Astrocyte of the cerebellum (primary cell): ENCODE data around the gene THUMPD3.

ENCODE experiments used
- DNase-seq: peaks from one replicate; pipeline ENCODE4 v3.0.0-alpha.2; 2011; ENCODE audit warnings: low read depth
- H3K4me3 ChIP-seq: 2 replicates; pipeline ENCODE4 v1.5.1; 2011; ENCODE audit warnings: mild to moderate bottlenecking, low read depth, low read length, moderate library complexity
- in situ Hi-C: cut with HindIII; loops from 2 replicates; pipeline ENCODE4 v1.10.0; 2017; ENCODE audit warnings: low sequenced_read_pairs
- TF ChIP-seq, protein P1 (sequence below): IDR thresholded peaks from 2 replicates; pipeline ENCODE4 v1.5.1; 2012; ENCODE audit warnings: low read length, low read depth, moderate library complexity, mild to moderate bottlenecking; ENCODE audit errors: missing control alignments

THUMPD3 gene

DNA sequence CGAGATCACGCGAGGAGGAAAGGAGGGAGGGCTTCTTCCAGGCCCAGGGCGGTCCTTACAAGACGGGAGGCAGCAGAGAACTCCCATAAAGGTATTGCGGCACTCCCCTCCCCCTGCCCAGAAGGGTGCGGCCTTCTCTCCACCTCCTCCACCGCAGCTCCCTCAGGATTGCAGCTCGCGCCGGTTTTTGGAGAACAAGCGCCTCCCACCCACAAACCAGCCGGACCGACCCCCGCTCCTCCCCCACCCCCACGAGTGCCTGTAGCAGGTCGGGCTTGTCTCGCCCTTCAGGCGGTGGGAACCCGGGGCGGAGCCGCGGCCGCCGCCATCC is 33.4 kb downstream of the THUMPD3 start:
- TF ChIP-seq, protein P1, sequence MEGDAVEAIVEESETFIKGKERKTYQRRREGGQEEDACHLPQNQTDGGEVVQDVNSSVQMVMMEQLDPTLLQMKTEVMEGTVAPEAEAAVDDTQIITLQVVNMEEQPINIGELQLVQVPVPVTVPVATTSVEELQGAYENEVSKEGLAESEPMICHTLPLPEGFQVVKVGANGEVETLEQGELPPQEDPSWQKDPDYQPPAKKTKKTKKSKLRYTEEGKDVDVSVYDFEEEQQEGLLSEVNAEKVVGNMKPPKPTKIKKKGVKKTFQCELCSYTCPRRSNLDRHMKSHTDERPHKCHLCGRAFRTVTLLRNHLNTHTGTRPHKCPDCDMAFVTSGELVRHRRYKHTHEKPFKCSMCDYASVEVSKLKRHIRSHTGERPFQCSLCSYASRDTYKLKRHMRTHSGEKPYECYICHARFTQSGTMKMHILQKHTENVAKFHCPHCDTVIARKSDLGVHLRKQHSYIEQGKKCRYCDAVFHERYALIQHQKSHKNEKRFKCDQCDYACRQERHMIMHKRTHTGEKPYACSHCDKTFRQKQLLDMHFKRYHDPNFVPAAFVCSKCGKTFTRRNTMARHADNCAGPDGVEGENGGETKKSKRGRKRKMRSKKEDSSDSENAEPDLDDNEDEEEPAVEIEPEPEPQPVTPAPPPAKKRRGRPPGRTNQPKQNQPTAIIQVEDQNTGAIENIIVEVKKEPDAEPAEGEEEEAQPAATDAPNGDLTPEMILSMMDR = no peak
- in situ Hi-C loops = no loop called here
- peak; percentile 91 for DNase-seq
- peak overlapping the region; percentile 79 for H3K4me3 ChIP-seq

DNA sequence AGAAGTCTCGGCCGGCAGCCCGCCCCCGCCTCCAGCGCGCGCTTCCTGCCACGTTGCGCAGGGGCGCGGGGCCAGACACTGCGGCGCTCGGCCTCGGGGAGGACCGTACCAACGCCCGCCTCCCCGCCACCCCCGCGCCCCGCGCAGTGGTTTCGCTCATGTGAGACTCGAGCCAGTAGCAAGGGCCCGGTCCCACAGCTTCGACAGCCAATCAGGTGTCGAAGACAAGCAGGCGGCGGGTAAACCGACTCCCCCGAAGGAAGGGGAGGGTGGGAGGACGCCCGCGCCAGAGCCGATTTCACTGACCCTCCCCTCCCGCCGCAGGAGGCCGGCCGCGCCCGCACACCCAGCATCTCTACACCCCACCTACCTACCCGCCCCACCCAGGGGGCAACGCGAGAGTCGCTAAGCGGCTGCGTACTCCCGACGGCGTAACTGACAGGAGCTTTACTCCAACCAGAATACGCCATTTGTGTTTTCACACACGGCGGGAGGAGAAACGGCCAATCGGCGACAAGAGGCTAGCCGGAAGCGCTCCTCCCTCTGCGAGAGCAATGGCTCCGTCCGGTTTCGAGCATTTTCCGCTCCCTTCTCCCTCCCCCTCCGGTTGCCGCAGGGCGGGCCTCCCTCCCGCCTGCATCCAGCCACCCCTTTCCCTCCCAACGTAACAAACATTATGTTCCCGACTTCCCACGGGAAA is 33.9 kb downstream of the THUMPD3 start:
- TF ChIP-seq, protein P1 = no peak
- H3K4me3 ChIP-seq = peak overlapping the region; percentile 79
- in situ Hi-C loops = no loop called here
- DNase-seq = peak; percentile 99

DNA sequence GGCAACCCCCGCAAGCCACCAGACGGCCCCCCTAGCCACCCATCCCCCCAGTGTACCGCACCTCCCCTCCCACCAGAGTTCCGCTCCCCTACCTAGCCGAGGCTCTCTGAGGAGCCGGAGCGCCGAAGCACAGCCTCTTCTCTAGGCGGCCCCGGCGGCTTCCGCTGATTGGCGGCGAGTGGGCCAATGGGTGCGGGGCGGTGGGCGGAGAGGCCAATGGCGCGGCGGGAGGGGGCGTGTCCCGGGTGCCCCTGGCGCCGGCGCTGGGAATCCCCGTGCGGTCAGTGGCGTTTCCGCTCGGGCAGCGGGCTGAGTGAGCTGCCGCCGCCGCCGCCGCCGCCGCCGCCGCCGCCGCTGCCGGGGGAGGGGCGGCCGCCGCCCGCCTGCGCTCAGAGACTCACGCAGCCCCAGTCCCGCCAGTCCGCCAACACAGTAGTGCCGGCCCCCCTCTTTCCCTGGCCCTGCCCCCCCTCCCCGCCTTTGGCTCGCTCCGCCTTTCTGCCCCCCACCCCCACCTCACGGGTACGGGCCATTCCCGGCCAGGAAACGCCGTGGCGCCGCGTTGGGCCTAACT is 34.6 kb downstream of the THUMPD3 start, which contains the start of gene SETD5:
TSS of gene SETD5 (plus strand) at position 284 of the 574 bp plus-strand sequence. CDS start 31,324 bp downstream, outside the sequence.
- TF ChIP-seq, protein P1 = no peak
- peak; percentile 89 for DNase-seq
- in situ Hi-C loops = no loop called here
- peak within 1 kb of the TSS; percentile 79 for H3K4me3 ChIP-seq

DNA sequence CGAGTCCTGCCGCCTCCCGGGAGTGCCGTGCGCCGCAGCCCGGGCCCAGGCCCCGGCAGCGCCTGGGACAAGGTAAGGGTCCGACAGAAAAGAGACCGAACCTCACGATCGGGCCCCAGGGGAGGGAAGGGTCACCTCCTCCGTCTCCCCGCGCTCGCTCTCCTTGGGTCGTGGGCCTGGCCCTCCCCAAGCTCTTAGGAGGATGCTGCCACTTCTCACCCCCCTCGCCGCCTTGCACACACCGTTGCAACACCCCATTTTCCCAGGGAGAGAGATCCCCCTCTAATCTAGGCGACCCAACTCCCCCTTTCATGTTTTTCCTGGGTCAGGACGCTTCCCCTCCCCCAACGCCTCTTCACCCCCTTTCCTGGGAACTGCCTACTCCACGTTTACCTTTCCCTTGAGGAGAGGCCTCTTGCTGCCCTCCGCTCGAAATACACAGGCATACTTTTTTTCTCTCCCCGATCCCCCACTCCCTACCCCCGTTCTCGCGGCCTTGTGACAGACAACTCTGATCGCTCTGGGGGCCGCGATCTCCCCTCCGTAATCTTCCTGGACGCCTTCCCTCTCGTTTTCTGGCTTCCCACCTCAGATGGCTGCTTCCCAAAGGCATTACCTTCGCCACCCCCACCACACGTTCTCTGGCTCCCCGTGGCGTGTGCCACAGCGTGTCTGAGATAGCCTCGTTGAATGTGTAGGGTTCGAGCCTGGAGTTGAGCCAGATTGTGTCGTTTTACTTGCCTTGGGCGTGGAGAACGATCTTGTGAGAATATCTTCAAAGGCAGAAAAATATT is 35.2 kb downstream of the THUMPD3 start:
- in situ Hi-C loops = no loop called here
- H3K4me3 ChIP-seq = peak overlapping the region; percentile 66
- DNase-seq = no peak
- TF ChIP-seq, protein P1 = no peak

DNA sequence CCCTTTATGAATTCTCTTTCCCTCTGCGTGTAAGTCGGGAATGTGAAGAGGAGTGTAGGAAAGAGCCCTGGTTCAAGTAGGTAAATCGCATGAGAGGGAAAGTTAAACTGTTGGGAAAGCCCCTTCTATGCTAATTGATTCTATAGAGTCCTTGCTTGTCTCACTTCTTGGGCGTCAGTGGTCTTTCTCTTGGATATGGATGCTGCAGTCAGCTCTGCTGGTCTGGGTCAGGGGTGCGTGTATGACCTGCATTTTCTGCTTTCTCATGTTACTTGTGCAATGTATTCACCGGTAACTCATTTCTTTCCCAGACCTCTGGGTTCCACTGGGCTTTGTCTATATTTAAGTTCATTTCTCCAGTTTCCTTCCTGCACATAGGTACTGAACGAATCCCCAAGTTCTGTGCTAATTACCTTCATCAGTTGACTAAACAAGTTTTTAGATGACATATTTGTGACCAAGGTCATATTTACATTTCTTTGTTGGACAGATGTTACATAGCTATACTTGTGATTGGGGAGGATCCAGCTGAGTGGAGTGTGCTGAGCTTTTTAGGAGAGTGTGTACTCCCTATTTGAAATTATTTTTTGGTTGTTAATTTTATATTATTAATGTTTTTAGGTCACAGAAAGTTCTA is 36.0 kb downstream of the THUMPD3 start:
- no peak for DNase-seq
- H3K4me3 ChIP-seq = peak overlapping the region; percentile 66
- in situ Hi-C loops = no loop called here
- TF ChIP-seq, protein P1 = no peak

DNA sequence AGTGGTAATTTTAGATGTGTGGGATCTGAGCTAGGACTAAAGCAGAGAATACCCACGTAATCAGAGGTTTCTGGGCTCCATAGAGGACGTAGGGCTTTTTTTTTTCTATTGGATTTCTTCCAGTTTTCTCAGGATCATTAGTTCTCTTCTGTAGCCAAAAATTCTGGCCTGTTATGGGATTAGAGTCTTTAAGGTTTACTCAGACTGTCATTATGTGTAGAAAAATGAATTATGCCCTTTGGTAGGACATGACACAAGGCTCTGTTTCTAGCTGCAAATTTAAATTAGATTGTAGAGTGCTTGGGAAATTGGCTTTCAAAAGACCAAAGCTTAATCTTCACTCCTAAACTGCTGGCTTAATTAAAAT is 36.5 kb downstream of the THUMPD3 start:
- DNase-seq = no peak
- TF ChIP-seq, protein P1 = no peak

More for the DNA sequence above, 36.5 kb downstream of the THUMPD3 start:
- H3K4me3 ChIP-seq = peak overlapping the region; percentile 66
- in situ Hi-C loops = no loop called here
